GM21717 (cell line): Measurements from ENCODE around the gene CUL9.
A peak's percentile ranks its signal among the peaks of the same experiment; 100 is the strongest.

Source experiments
- ATAC-seq: cut with Tn5 transposase; IDR thresholded peaks from one replicate; pipeline ENCODE4 v1.9.1; 2021; ENCODE audit warnings: mild to moderate bottlenecking, moderate library complexity; ENCODE audit not compliant: unreplicated experiment

Gene CUL9

GRCh38 chr6:43226192-43226851 is 44.3 kb downstream of the CUL9 start:
- ATAC-seq: no peak

DNA sequence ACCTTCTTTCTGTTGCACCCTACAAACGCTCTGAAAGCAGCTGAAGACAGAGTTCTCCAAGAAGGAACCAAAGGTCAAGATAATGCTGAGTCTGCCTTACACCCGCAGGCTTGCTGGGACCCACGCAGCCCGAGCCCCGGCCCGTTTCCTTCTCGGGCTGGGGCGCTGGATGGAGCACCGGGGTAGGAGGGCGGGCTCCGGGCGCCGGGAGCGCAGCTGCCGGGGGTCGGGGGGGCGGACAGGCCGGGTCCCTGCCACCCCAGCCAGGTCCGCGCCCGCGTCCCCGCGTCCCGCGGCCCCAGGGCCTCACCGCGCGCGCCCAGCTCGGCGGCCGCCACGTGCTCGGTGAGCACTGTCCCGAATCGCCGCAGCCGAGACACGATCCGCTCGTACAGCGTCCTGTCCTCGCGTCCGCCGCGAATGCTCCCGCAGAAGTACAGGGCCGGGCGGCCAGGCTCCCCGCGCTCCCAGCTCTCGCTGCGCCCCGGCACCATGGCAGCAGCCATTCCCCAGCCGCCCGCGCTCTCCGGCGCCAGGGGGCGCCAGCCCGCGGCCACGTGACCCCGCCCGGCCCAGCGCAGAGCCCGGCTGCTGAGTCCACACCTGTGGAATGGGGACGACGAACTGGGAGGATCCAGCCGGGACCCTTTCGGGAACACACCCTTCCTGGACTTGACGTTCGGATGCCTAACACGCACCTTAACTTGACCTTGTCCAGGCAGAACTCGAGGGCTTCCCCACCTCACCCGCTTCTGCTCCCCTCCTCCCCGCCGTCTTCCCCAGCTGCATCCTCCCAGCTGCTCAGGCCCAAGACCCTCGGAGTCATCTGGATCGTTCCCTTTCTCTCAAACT is 47.2 kb downstream of the CUL9 start, which contains the start of gene DNPH1:
Gene DNPH1 (minus strand): TSS at position 531 of the 852 bp plus-strand sequence. CDS start 25 bp downstream, at position 506.
- no peak for ATAC-seq

- ATAC-seq: no peak
Observed at GRCh38 chr6:43229803-43230620, 48.0 kb downstream of the CUL9 start.

DNA sequence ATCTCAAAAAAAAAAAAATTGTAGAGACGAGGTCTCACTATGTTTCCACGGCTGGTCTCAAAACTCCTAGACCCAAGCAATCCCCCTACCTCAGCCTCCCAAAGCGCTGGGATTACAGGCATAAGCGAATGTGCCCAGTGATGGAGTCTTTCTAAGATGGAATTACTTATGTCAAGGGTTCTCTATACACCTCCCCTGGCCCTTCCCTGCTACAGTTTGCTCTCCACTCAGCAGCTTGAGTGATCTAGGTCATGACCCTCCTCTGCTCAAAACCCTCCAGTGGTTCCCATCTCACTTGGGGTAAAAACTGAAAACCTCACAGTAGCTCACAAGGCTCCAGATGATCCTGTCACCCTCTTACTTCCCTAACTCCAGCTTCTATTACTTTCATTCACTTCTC is 49.1 kb downstream of the CUL9 start:
- no peak for ATAC-seq

- no peak for ATAC-seq
Observed at GRCh38 chr6:43231735-43232450, 49.9 kb downstream of the CUL9 start.

DNA sequence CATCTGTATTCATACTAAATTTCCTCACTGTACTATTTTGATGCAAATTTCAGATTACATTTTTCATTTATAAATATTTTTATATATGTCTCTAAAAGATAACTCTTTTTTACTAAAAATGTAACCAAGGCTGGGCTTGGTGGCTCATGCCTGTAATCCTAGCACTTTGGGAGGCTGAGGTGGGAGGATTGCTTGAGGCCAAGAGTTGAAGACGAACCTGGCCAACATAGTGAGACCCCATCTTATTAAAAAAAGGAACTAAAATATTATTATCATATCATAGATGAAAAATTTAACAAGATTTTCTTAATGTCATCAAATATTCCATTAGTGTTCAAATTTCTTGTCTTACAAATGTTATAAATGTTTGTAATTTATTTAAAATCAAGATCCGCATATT is 53.8 kb downstream of the CUL9 start:
- no peak for ATAC-seq

GRCh38 chr6:43239054-43239453 is 57.1 kb downstream of the CUL9 start:
- no peak for ATAC-seq

GRCh38 chr6:43240950-43241349 is 59.0 kb downstream of the CUL9 start:
- no peak for ATAC-seq

DNA sequence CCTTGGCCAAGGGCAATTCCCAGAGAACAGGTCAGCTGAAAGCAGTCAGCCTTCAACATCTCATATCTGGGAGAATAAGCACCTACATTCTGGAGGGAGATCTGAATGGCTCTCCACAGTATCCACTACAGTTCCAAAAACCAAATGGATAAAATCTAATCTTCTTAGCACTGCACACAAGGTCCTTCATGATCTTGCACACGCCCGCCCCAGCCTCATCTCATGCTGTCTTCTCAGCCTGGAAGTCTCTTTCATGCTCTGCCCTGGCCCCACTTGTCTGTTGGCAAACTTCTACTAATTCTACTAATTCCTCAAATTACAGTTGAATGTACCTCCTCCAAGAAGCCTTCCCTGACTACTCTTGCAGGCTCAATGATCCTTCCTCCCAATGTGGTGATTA is 59.5 kb downstream of the CUL9 start:
- ATAC-seq: no peak

GRCh38 chr6:43242908-43243663 is 61.1 kb downstream of the CUL9 start, which contains the start of gene TTBK1:
Gene TTBK1, plus strand, starts transcription at chr6:43243481. Its CDS starts 3,180 bp downstream, at chr6:43246661.
- ATAC-seq: no peak

GRCh38 chr6:43243664-43244321 is 61.8 kb downstream of the CUL9 start:
- no peak for ATAC-seq

DNA sequence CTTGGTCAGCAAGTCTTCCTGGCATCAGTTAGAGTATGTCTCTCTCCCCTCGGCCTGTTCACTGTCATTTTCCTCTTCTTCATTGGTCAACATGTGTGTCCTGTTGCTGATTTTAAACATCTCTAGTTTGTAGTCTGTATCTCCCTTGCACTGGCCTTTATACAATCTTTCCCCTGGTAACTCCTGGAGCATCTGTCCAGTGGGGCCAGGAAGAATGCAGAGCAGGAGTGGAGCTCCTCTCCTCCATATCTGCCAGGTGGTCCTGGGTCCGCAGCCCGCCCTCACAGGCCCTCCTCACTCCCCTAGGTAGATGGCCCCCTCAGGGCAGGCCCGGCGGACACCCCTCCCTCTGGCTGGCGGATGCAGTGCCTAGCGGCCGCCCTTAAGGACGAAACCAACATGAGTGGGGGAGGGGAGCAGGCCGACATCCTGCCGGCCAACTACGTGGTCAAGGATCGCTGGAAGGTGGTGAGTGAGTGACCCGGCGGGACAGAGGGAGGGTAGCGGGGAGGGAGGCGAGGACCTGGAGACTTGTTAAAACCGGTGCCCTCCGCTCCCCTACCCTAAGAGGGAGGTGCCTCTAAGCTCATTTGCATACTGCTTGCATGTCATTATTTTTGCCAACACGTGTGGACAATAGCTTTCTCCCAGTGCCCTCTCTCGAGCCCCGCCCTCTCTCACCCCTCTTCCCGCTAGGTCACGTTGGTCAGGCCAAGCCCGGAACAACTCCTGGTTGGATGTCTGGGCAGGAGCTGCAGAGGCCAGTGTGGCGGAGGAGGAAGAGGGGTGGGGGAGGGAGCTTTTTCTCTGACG is 64.5 kb downstream of the CUL9 start:
- peak; percentile 26 for ATAC-seq

DNA sequence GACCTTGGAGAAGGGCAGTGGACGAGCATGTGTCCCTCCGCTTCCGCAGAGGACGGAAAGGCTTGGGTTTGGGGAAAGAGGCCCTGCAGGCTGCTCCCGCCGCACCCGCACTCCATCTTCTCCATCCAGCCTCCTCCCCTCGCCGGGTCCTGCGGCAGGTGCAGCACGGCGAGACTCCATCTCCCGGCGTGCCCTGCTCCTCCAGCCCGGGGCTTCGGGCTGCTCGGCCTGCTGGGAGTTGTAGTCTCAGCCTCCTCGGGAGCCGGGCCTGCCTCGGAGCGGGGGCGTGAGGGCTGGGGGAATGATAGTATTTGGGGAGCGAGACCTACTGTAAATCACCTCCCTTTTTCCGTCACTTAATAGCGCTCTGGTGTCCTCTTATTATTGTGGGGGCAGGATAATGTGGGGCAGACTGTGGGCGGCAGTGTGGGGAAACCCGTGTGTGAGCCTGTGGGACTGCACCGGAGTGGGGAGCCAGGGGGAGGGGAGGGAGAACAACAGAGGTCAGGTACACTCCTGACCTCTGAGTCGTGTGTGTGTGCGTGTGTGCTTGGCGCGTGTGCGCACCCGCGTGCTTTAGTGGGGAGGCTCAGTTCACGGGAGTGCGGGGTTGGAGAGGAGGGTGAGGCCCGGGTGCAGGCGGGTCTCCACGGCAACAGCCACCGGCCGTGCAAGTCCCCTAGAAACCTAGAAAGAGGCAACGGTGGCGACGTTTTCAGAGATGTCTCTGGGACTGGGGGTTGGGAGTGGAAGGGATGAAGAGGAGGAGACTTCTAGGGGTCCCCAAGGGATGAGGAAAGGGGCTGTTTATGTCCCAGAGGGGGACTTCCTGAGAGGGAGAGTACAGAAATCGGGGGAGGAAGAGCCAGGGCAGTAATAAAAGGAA is 65.4 kb downstream of the CUL9 start:
- peak; percentile 90 for ATAC-seq

- ATAC-seq: no peak
Observed at GRCh38 chr6:43248101-43248500, 66.1 kb downstream of the CUL9 start.

- ATAC-seq: no peak
Observed at GRCh38 chr6:43248791-43249190, 66.8 kb downstream of the CUL9 start.

DNA sequence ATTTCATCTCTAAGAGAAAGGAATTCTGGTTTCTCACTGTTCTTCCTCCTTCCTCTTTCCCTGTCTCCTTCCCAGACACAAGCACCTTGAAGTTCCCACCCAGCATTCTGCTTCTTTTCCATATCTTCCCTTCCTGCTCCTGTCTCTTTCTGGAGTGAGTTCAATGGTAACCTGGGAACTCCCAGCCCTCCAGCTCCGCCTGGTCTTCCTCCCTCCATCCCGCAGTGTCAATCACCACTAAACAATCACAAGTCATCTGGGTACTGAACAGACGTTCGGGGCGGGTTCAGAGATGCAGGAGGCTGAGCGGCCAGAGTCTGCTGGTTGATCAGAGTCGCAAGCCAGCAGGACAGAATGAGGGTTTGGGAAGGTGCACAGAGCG is 69.0 kb downstream of the CUL9 start:
- no peak for ATAC-seq

- no peak for ATAC-seq
Observed at GRCh38 chr6:43253401-43253800, 71.4 kb downstream of the CUL9 start.
